MM.1S (cell line): ENCODE measurements around the gene FNTB.

Experiments
- EZH2 ChIP-seq: fragments of 300-600 bp; sonication (generic); optimal IDR thresholded peaks from 2 replicates; pipeline ENCODE3; 2017; ENCODE audit warnings: low read depth, mild to moderate bottlenecking, antibody characterized with exemption, low read length, mixed read lengths
- EZH2phosphoT487 ChIP-seq: fragments of 300-600 bp; sonication (generic); IDR thresholded peaks from 2 replicates; pipeline ENCODE4 v1.6.1; 2018; ENCODE audit warnings: antibody characterized with exemption, low read length
- TF ChIP-seq, protein P1 (sequence below): fragments of 300-600 bp; sonication (generic); IDR thresholded peaks from 2 replicates; pipeline ENCODE4 v1.5.1; 2016; ENCODE audit warnings: antibody characterized with exemption, low read length, mixed read lengths

DNA sequence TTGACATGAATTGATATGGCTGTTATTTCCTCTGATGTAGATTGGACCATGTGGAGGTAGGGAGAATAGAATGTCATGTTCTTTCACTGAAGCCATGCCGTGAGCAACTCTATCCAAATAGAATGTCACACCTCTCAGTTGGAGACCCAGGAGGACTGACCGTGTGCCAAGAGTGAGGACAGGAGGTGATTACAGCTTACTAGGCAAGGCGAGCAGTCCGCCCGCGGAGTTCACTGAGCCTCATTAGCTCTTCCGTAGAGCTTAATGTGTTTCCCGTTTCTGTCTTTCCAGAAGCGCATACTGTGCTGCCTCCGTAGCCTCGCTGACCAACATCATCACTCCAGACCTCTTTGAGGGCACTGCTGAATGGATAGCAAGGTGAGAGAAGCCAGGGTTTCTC, 45.6 kb downstream of the FNTB start:
- TF ChIP-seq, protein P1, sequence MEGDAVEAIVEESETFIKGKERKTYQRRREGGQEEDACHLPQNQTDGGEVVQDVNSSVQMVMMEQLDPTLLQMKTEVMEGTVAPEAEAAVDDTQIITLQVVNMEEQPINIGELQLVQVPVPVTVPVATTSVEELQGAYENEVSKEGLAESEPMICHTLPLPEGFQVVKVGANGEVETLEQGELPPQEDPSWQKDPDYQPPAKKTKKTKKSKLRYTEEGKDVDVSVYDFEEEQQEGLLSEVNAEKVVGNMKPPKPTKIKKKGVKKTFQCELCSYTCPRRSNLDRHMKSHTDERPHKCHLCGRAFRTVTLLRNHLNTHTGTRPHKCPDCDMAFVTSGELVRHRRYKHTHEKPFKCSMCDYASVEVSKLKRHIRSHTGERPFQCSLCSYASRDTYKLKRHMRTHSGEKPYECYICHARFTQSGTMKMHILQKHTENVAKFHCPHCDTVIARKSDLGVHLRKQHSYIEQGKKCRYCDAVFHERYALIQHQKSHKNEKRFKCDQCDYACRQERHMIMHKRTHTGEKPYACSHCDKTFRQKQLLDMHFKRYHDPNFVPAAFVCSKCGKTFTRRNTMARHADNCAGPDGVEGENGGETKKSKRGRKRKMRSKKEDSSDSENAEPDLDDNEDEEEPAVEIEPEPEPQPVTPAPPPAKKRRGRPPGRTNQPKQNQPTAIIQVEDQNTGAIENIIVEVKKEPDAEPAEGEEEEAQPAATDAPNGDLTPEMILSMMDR, result no peak
- TF ChIP-seq EZH2phosphoT487, result no peak
- TF ChIP-seq EZH2, result no peak
